ENCODE measurements around the gene TRMT6. TPM values are rescaled to one million over a fixed set of nuclear protein-coding genes. Genes with fewer than 3 reads are reported as not detected.

TRMT6 gene
- total RNA-seq, 1 donor from 2014 or later, result 11.6 TPM

GRCh38 chr20:5900908-5901307 is 49.4 kb downstream of the TRMT6 start:
- DNase-seq (ENCODE audit: low spot score), result no peak

GRCh38 chr20:5899444-5899843 is 50.9 kb downstream of the TRMT6 start:
- DNase-seq (ENCODE audit: low spot score), result no peak

- DNase-seq (ENCODE audit: low spot score), result no peak
Measured at GRCh38 chr20:5895626-5896025, 54.7 kb downstream of the TRMT6 start.

GRCh38 chr20:5893621-5894020 is 56.7 kb downstream of the TRMT6 start:
- no peak for DNase-seq (ENCODE audit: low spot score)

GRCh38 chr20:5893052-5893451 is 57.3 kb downstream of the TRMT6 start:
- no peak for DNase-seq (ENCODE audit: low spot score)

- no peak for DNase-seq (ENCODE audit: low spot score)
Measured at GRCh38 chr20:5890773-5891441, 59.4 kb downstream of the TRMT6 start.

GRCh38 chr20:5888041-5888440 is 62.3 kb downstream of the TRMT6 start:
- no peak for DNase-seq (ENCODE audit: low spot score)

- DNase-seq (ENCODE audit: low spot score), result peak; percentile 38
Measured at GRCh38 chr20:5887386-5887785, 62.9 kb downstream of the TRMT6 start.

Other genes with a start within 250 kb of the TRMT6 start
- gene SHLD1, start 200.1 kb downstream of the TRMT6 start, total RNA-seq (ENCODE audit: insufficient read depth, low replicate concordance), result 14.7 TPM
- gene CHGB, start 39.0 kb downstream of the TRMT6 start, total RNA-seq (ENCODE audit: insufficient read depth, low replicate concordance), result 1.2 TPM
- 4.3 TPM for gene MCM8, start 119 bp upstream of the TRMT6 start, total RNA-seq (ENCODE audit: insufficient read depth, low replicate concordance)
- 53.7 TPM for gene CRLS1, start 55.6 kb upstream of the TRMT6 start, total RNA-seq (ENCODE audit: insufficient read depth, low replicate concordance)
- gene LRRN4, start 103.5 kb upstream of the TRMT6 start, total RNA-seq (ENCODE audit: insufficient read depth, low replicate concordance), result not detected
- gene FERMT1, start 172.5 kb upstream of the TRMT6 start, total RNA-seq (ENCODE audit: insufficient read depth, low replicate concordance), result 2.6 TPM